H9 (cell line): ENCODE measurements around the gene VWA1. TPM values are rescaled to one million over a fixed set of nuclear protein-coding genes. Genes with fewer than 3 reads are reported as not detected.
"Not testable (repeated sequence)": the region's sequence is repeated elsewhere in the genome, so short reads cannot be mapped to it uniquely, and the experiment has no call there.

Experiments
- DNase-seq: peaks from one replicate; pipeline ENCODE4 v3.0.0-alpha.2; 2017
- H2AFZ ChIP-seq: one replicate; pipeline ENCODE4 v1.6.1; 2013; ENCODE audit warnings: mild to moderate bottlenecking, low read length, control low read depth, moderate library complexity
- H2AK5ac ChIP-seq: 2 replicates; pipeline ENCODE4 v1.6.1; 2013; ENCODE audit warnings: low read length, control low read depth, mixed read lengths; ENCODE audit not compliant: insufficient read length
- H2BK120ac ChIP-seq: one replicate; pipeline ENCODE4 v1.6.1; 2013; ENCODE audit warnings: low read depth, mild to moderate bottlenecking, low read length, control low read depth, inconsistent platforms; ENCODE audit not compliant: poor library complexity, severe bottlenecking
- H2BK12ac ChIP-seq: 2 replicates; pipeline ENCODE4 v1.6.1; 2013; ENCODE audit warnings: low read length, control low read depth, mixed read lengths, low read depth; ENCODE audit not compliant: insufficient read length
- H2BK15ac ChIP-seq: 2 replicates; pipeline ENCODE4 v1.6.1; 2013; ENCODE audit warnings: low read depth, low read length, control low read depth
- H2BK20ac ChIP-seq: one replicate; pipeline ENCODE4 v1.6.1; 2013; ENCODE audit warnings: low read depth, mild to moderate bottlenecking, low read length, control low read depth, inconsistent platforms; ENCODE audit not compliant: poor library complexity, severe bottlenecking
- H2BK5ac ChIP-seq: 2 replicates; pipeline ENCODE4 v1.6.1; 2013; ENCODE audit warnings: low read length, control low read depth, mixed read lengths; ENCODE audit not compliant: insufficient read length
- H3K14ac ChIP-seq: 2 replicates; pipeline ENCODE4 v1.6.1; 2013; ENCODE audit warnings: low read length, control low read depth; ENCODE audit not compliant: insufficient read depth
- H3K18ac ChIP-seq: 2 replicates; pipeline ENCODE4 v1.6.1; 2013; ENCODE audit warnings: low read depth, mild to moderate bottlenecking, mixed read lengths, low read length, control low read depth; ENCODE audit not compliant: insufficient read length
- H3K23ac ChIP-seq: 2 replicates; pipeline ENCODE4 v1.6.1; 2013; ENCODE audit warnings: low read length, control low read depth, mixed read lengths, low read depth; ENCODE audit not compliant: insufficient read length
- H3K23me2 ChIP-seq: 2 replicates; pipeline ENCODE4 v1.6.1; 2013; ENCODE audit warnings: low read depth, mild to moderate bottlenecking, mixed read lengths, low read length, control low read depth; ENCODE audit not compliant: insufficient read length, poor library complexity, severe bottlenecking
- H3K27ac ChIP-seq: 2 replicates; pipeline ENCODE4 v1.5.1; 2013; ENCODE audit warnings: low read length, control low read depth, mixed read lengths, low read depth; ENCODE audit not compliant: insufficient read length
- H3K27me3 ChIP-seq: 2 replicates; pipeline ENCODE4 v1.6.1; 2013; ENCODE audit warnings: low read length, control low read depth, inconsistent platforms; ENCODE audit not compliant: insufficient read depth
- H3K4ac ChIP-seq: 2 replicates; pipeline ENCODE4 v1.6.1; 2013; ENCODE audit warnings: low read depth, mild to moderate bottlenecking, control low read depth, inconsistent platforms, low read length, moderate library complexity
- H3K4me1 ChIP-seq: 2 replicates; pipeline ENCODE4 v1.6.1; 2013; ENCODE audit warnings: low read length, control low read depth, inconsistent platforms; ENCODE audit not compliant: insufficient read depth
- H3K4me2 ChIP-seq: 2 replicates; pipeline ENCODE4 v1.6.1; 2013; ENCODE audit warnings: low read length, control low read depth, mixed read lengths; ENCODE audit not compliant: insufficient read length, insufficient read depth
- H3K56ac ChIP-seq: 2 replicates; pipeline ENCODE4 v1.6.1; 2013; ENCODE audit warnings: low read depth, mild to moderate bottlenecking, mixed read lengths, low read length, control low read depth; ENCODE audit not compliant: insufficient read length
- H3K79me1 ChIP-seq: 2 replicates; pipeline ENCODE4 v1.6.1; 2013; ENCODE audit warnings: low read depth, mild to moderate bottlenecking, moderate library complexity, low read length, control low read depth, inconsistent platforms; ENCODE audit not compliant: insufficient read depth, poor library complexity, severe bottlenecking
- H3K79me2 ChIP-seq: 2 replicates; pipeline ENCODE4 v1.6.1; 2013; ENCODE audit warnings: low read length, control low read depth, inconsistent platforms; ENCODE audit not compliant: insufficient read depth
- H3K9ac ChIP-seq: 2 replicates; pipeline ENCODE4 v1.6.1; 2013; ENCODE audit warnings: low read length, control low read depth, mixed read lengths; ENCODE audit not compliant: insufficient read length; ENCODE audit errors: extremely low read depth
- H3K9me3 ChIP-seq: one replicate; pipeline ENCODE4 v1.6.1; 2013; ENCODE audit warnings: low read depth, low read length, inconsistent platforms; ENCODE audit not compliant: control insufficient read depth
- H3T11ph ChIP-seq: one replicate; pipeline ENCODE4 v1.6.1; 2013; ENCODE audit warnings: mild to moderate bottlenecking, low read length, control low read depth, inconsistent platforms
- H4K20me1 ChIP-seq: one replicate; pipeline ENCODE4 v1.6.1; 2013; ENCODE audit not compliant: control insufficient read depth, insufficient read length, insufficient read depth
- H4K5ac ChIP-seq: 2 replicates; pipeline ENCODE4 v1.6.1; 2013; ENCODE audit warnings: low read depth, mild to moderate bottlenecking, mixed read lengths, low read length, control low read depth; ENCODE audit not compliant: insufficient read length
- H4K8ac ChIP-seq: replicated peaks from 2 replicates; pipeline ENCODE4 v1.6.1; 2013; ENCODE audit warnings: low read length, control low read depth, mixed read lengths, low read depth; ENCODE audit not compliant: insufficient read length
- H4K91ac ChIP-seq: 2 replicates; pipeline ENCODE4 v1.6.1; 2013; ENCODE audit warnings: low read depth, mild to moderate bottlenecking, moderate library complexity, mixed read lengths, low read length, control low read depth; ENCODE audit not compliant: insufficient read length
- H3K27ac Mint-ChIP-seq, 3 experiments: 2 replicates in 2 of 3; 3 replicates in 1 of 3; pipeline ENCODE4 v1.8.0; 2020 to 2021; ENCODE audit warnings: mixed read lengths in 3 of 3, mild to moderate bottlenecking in 1 of 3, moderate library complexity in 1 of 3
- H3K27me3 Mint-ChIP-seq: 2 replicates; pipeline ENCODE4 v1.8.0; 2021; ENCODE audit warnings: low read depth, mild to moderate bottlenecking, moderate library complexity, mixed read lengths
- H3K36me3 Mint-ChIP-seq, 3 experiments: 2 replicates in 2 of 3; 3 replicates in 1 of 3; pipeline ENCODE4 v1.8.0; 2020 to 2021; ENCODE audit warnings: low read depth in 3 of 3, mixed read lengths in 3 of 3; ENCODE audit not compliant: insufficient read depth in 1 of 3
- H3K4me1 Mint-ChIP-seq, 2 experiments: 2 replicates each; pipeline ENCODE4 v1.8.0; 2020; ENCODE audit warnings: mixed read lengths in 2 of 2
- H3K4me3 Mint-ChIP-seq, 2 experiments: 2 replicates in 1 of 2; 3 replicates in 1 of 2; pipeline ENCODE4 v1.8.0; 2020 to 2021; ENCODE audit warnings: mild to moderate bottlenecking in 2 of 2, mixed read lengths in 2 of 2, moderate library complexity in 1 of 2
- H3K9me3 Mint-ChIP-seq, 2 experiments: 2 replicates in 1 of 2; 3 replicates in 1 of 2; pipeline ENCODE4 v1.8.0; 2020; ENCODE audit warnings: mild to moderate bottlenecking in 2 of 2, mixed read lengths in 2 of 2, moderate library complexity in 1 of 2
- WGBS: extraction: QIAGEN DNeasy Blood & Tissue Kit; methylation state at CpG from one replicate; pipeline ENCODE4 v1.1.7; 2013; ENCODE audit warnings: missing lambda C conversion rate, low lambda C conversion rate, mixed read lengths; ENCODE audit not compliant: insufficient read length; ENCODE audit errors: extremely low coverage; 5-methylcytosine and 5-hydroxymethylcytosine counted together
- total RNA-seq: library from RNA; stranded (reverse); gene quantifications from 2 replicates; pipeline ENCODE4 v1.2.1, GENCODE V29; 2021
- TF ChIP-seq, protein P1 (sequence below): fragments of 200-600 bp; sonication (generic); conservative IDR thresholded peaks from 3 replicates; pipeline ENCODE4 v1.8.0; 2021; ENCODE audit warnings: antibody characterized with exemption, mild to moderate bottlenecking

Gene VWA1
- total RNA-seq, 1 experiment from 2014 or later, result 57.1 TPM

DNA sequence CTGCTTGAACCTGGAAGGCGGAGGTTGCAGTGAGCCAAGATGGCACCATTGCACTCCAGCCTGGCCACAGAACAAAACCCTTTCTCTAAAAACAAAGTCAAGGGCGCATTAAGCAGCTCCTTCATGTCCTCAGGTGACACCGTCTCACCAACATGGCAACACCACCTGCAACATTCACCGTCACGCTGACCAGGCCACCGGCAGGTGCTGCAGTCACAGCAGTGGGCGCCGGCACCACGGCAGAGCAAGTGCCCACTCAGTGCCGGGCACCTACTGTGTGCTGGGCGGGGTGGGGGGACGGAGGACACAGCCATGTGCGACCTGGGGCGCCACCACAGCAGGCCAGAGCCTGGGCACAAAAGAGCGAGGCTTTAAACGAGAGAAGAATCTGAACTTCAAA is 48.2 kb downstream of the VWA1 start:
- WGBS, result no CpG with 5 or more reads among the region's 16 CpGs
- Histone ChIP-seq H3K23ac (no peak overlapping the region), H2BK12ac (no peak overlapping the region), H4K91ac (no peak overlapping the region), H3K79me2 (no peaks in the 10 kb centered on the region), H3K56ac (no peak overlapping the region), H3T11ph (no peak overlapping the region), H3K9ac (no peak overlapping the region), H2BK15ac (no peak overlapping the region), H2BK5ac (no peak overlapping the region), H2AFZ (no peak overlapping the region), H3K27me3 (no peaks in the 10 kb centered on the region), H3K4me1 (no peaks in the 10 kb centered on the region), H4K20me1 (no peaks in the 10 kb centered on the region), H4K5ac (no peak overlapping the region), H3K27ac (no peak overlapping the region), H3K79me1 (no peaks in the 10 kb centered on the region), H2BK20ac (no peak overlapping the region), H3K23me2 (no peaks in the 10 kb centered on the region), H3K4ac (no peak overlapping the region), H2AK5ac (no peak overlapping the region), H4K8ac (no peak overlapping the region), H3K9me3 (no peaks in the 10 kb centered on the region), H2BK120ac (no peak overlapping the region), H3K14ac (no peak overlapping the region), H3K4me2 (no peak overlapping the region), H3K18ac (no peak overlapping the region)
- no peak for DNase-seq
- H3K36me3 Mint-ChIP-seq, result peaks cover 23 to 61% (median 49%) of the 10 kb centered on the region in 3 experiments; a peak in 6 of 7 replicates
- TF ChIP-seq, protein P1, sequence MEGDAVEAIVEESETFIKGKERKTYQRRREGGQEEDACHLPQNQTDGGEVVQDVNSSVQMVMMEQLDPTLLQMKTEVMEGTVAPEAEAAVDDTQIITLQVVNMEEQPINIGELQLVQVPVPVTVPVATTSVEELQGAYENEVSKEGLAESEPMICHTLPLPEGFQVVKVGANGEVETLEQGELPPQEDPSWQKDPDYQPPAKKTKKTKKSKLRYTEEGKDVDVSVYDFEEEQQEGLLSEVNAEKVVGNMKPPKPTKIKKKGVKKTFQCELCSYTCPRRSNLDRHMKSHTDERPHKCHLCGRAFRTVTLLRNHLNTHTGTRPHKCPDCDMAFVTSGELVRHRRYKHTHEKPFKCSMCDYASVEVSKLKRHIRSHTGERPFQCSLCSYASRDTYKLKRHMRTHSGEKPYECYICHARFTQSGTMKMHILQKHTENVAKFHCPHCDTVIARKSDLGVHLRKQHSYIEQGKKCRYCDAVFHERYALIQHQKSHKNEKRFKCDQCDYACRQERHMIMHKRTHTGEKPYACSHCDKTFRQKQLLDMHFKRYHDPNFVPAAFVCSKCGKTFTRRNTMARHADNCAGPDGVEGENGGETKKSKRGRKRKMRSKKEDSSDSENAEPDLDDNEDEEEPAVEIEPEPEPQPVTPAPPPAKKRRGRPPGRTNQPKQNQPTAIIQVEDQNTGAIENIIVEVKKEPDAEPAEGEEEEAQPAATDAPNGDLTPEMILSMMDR, result no peak
- no peaks in the 10 kb centered on the region for H3K27me3 Mint-ChIP-seq
- H3K9me3 Mint-ChIP-seq, result no peaks in the 10 kb centered on the region
- H3K27ac Mint-ChIP-seq, result no peak overlapping the region
- H3K4me1 Mint-ChIP-seq, result no peaks in the 10 kb centered on the region
- no peak overlapping the region for H3K4me3 Mint-ChIP-seq

DNA sequence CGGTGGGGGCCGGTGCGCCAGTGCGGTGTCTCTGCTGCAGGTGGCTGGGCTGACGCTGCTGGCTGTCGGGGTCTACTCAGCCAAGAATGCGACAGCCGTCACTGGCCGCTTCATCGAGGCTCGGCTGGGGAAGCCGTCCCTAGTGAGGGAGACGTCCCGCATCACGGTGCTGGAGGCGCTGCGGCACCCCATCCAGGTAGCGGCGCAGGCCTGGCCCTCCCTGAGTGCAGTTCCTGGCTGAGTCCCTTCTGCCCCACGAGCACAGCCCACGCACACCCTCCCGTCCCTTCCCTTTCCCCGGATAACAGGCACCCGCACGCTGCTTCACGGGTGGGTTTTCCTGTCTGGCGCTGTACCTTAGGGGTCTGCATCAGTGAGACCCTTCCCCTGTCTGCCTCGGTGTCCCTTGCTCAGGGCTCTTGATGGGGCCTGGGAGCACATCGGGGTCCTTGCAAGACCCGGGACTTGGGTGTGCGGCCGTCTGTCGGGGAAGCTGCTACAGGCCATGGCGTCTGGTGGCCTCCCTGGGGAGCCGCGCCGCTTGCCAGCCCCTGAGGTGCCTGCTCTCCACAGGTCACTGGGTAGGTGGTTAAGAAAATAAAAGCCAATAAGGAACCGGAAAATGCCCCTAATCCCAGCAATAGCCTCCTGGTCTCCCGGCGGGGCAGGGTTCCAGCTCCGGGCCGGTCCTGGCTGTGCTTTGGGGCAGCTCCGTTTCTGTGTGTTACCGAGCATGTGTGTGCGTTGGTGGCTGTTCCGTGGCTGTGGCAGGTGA is 49.7 kb downstream of the VWA1 start:
- H4K20me1 ChIP-seq, H3K56ac ChIP-seq, H3K23me2 ChIP-seq, H3K18ac ChIP-seq, H2BK120ac ChIP-seq, H4K91ac ChIP-seq, H2BK20ac ChIP-seq, H4K5ac ChIP-seq, H2AK5ac ChIP-seq, H3K4me1 Mint-ChIP-seq, H2BK5ac ChIP-seq, H3K27me3 Mint-ChIP-seq, H3T11ph ChIP-seq, H3K4ac ChIP-seq, H2BK15ac ChIP-seq, H3K27ac Mint-ChIP-seq, H3K14ac ChIP-seq, H3K4me2 ChIP-seq, H3K27ac ChIP-seq, H3K4me3 Mint-ChIP-seq, DNase-seq, H3K9me3 Mint-ChIP-seq, H3K9me3 ChIP-seq, H2BK12ac ChIP-seq, H3K79me1 ChIP-seq, H3K23ac ChIP-seq, H3K79me2 ChIP-seq, H3K27me3 ChIP-seq, H2AFZ ChIP-seq, H4K8ac ChIP-seq, H3K9ac ChIP-seq, H3K4me1 ChIP-seq: not testable (repeated sequence)
- WGBS, result no CpG with 5 or more reads among the region's 46 CpGs
- H3K36me3 Mint-ChIP-seq, result peaks cover 26 to 65% (median 49%) of the 10 kb centered on the region in 3 experiments; a peak in 6 of 7 replicates
